Measurements from ENCODE around the gene DTX3. TPM values are rescaled to one million over a fixed set of nuclear protein-coding genes. Genes with fewer than 3 reads are reported as not detected.
"Not testable (repeated sequence)": the region's sequence is repeated elsewhere in the genome, so short reads cannot be mapped to it uniquely, and the experiment has no call there.

DTX3 gene
- total RNA-seq, 1 donor from 2014 or later = 23.8 TPM

GRCh38 chr12:57641699-57642442 lies 37.2 kb downstream of the DTX3 start:
- intact Hi-C loops (cut with DNase I) = no loop called here
- DNase-seq (ENCODE audit: missing footprints) (no peak), ATAC-seq (no peak)

GRCh38 chr12:57645990-57646658 lies 41.5 kb downstream of the DTX3 start:
- ATAC-seq; DNase-seq (ENCODE audit: missing footprints); intact Hi-C loops (cut with DNase I): not testable (repeated sequence)

GRCh38 chr12:57646659-57647049 lies 42.0 kb downstream of the DTX3 start:
- DNase-seq (ENCODE audit: missing footprints); ATAC-seq; intact Hi-C loops (cut with DNase I): not testable (repeated sequence)

- DNase-seq (ENCODE audit: missing footprints) = no peak
- intact Hi-C loops (cut with DNase I) = no loop called here
- no peak for ATAC-seq
Observed at GRCh38 chr12:57654042-57654441, 49.4 kb downstream of the DTX3 start.

DNA sequence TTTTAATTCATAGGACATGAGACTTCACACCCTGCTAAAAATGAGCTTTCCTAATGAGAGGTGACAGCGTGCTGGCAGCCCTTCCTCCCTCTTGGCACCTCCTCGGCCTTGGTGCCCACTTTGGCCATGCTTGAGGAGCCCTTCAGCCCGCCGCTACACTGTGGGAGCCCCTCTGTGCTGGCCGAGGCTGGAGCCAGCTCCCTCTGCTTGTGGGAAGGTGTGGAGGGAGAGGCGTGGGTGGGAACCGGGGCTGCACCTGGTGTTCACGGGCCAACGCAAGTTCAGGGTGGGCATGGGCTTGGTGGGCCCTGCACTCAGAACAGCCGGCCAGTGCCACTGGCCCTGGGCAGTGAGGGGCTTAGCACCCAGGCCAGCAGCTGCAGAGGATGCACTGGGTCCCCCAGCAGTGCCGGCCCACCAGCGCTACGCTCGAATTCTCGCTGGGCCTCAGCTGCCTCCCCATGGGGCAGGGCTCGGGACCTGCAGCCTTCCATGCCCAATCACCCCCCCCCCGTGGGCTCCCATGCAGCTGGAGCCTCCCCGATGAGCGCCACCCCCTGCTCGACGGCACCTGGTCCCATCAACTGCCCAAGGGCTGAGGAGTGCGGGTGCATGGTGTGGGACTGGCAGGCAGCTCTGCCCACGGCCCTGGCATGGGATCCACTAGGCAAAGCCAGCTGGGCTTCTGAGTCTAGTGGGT lies 51.1 kb downstream of the DTX3 start:
- ATAC-seq (no peak), DNase-seq (ENCODE audit: missing footprints) (no peak)
- intact Hi-C loops (cut with DNase I) = no loop called here

GRCh38 chr12:57656408-57656807 lies 51.8 kb downstream of the DTX3 start:
- DNase-seq (ENCODE audit: missing footprints); ATAC-seq; intact Hi-C loops (cut with DNase I): not testable (repeated sequence)

DNA sequence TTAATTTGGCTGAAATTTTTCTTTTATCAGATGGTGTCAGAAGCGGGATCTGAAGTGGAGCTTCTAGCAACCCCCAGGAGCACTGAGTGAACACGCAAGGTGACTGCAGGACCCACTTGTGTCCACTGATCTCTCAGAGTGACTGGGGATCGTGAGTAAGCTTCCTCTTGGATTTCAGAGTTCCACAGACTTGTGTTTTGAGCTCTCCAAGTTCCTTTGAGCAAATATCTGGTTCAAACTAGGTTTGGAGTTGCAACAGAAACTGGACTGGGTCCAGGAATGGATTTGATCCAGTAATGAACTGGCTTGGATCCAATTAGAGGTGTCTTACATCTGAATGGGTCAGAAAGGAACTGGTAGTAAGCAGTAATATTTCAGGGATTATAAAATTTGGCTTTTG lies 53.1 kb downstream of the DTX3 start:
- intact Hi-C loops (cut with DNase I) = no loop called here
- DNase-seq (ENCODE audit: missing footprints) (no peak), ATAC-seq (no peak)

DNA sequence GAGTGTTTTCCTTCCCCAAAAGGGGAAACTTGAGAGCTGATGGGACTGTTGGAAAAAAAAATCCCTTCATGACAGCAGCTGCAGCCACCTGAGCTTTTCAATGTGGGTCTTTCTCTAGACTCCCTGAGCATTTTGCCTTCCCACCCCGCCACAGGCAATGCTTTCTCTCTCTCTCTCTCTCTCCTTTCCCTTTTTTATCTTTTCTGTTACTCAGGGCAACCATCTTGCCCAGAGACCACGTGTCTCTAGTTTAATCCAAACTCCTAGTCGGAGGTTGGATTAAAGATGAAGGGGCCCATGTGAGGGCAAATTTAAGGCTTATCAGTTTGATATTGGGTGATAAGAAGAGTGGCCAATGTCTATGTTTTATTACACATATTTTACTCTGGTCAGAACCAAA lies 54.3 kb downstream of the DTX3 start:
- DNase-seq (ENCODE audit: missing footprints) (no peak), ATAC-seq (no peak)
- intact Hi-C loops (cut with DNase I) = no loop called here

Other genes starting within 250 kb of the DTX3 start
- gene R3HDM2, start 173.8 kb upstream of the DTX3 start, total RNA-seq = 56.7 TPM
- gene INHBC, start 170.0 kb upstream of the DTX3 start, total RNA-seq = not detected
- gene INHBE, start 149.5 kb upstream of the DTX3 start, total RNA-seq = not detected
- 0.92 TPM for gene GLI1, start 145.0 kb upstream of the DTX3 start, total RNA-seq
- 6.4 TPM for gene ARHGAP9, start 125.0 kb upstream of the DTX3 start, total RNA-seq
- gene MARS1, start 116.8 kb upstream of the DTX3 start, total RNA-seq = 89.7 TPM
- 19.2 TPM for gene DDIT3, start 84.3 kb upstream of the DTX3 start, total RNA-seq
- gene MBD6, start 82.0 kb upstream of the DTX3 start, total RNA-seq = 34.5 TPM
- 92.5 TPM for gene DCTN2, start 57.6 kb upstream of the DTX3 start, total RNA-seq
- gene KIF5A, start 54.8 kb upstream of the DTX3 start, total RNA-seq = 0.05 TPM
- gene PIP4K2C, start 13.6 kb upstream of the DTX3 start, total RNA-seq = 13.1 TPM
- gene ARHGEF25, start 6.6 kb downstream of the DTX3 start, total RNA-seq = 13.0 TPM
- gene B4GALNT1, start 28.4 kb downstream of the DTX3 start, total RNA-seq = 7.3 TPM
- 110 TPM for gene OS9, start 89.3 kb downstream of the DTX3 start, total RNA-seq
- gene AGAP2, start 133.9 kb downstream of the DTX3 start, total RNA-seq = 7.8 TPM
- gene TSPAN31, start 140.2 kb downstream of the DTX3 start, total RNA-seq = 27.9 TPM
- 42.3 TPM for gene CDK4, start 147.5 kb downstream of the DTX3 start, total RNA-seq
- gene MARCHF9, start 150.3 kb downstream of the DTX3 start, total RNA-seq = 14.5 TPM
- gene CYP27B1, start 162.3 kb downstream of the DTX3 start, total RNA-seq = 0.49 TPM
- gene METTL1, start 167.3 kb downstream of the DTX3 start, total RNA-seq = 7.0 TPM
- gene EEF1AKMT3, start 167.8 kb downstream of the DTX3 start, total RNA-seq = 1.2 TPM
- gene TSFM, start 178.0 kb downstream of the DTX3 start, total RNA-seq = 48.2 TPM
- 2.1 TPM for gene AVIL, start 213.9 kb downstream of the DTX3 start, total RNA-seq
- 105 TPM for gene CTDSP2, start 241.9 kb downstream of the DTX3 start, total RNA-seq

Measured in Right ventricle myocardium inferior (tissue), 1 donor.